ENCODE results near the gene GDA.

DNA sequence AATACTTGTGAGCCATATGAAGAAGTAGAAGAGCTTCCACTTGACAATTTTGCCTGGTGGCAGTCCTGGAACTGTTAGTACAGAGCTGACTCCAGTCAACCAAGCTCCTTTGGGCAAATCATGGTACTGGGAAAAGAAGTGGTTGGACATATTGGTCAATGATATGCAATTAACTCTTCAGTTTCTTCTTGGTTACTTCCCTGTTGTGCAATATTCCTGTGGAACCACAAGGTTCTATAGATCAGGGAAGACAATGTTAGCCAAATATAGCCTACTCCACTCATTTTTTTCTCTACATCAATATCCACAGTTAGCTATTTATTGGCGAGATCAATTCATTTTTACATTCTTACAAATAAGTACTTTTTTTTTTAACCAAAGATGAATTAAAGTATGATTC, 14.4 kb upstream of the GDA start:
- TF ChIP-seq, protein P1, sequence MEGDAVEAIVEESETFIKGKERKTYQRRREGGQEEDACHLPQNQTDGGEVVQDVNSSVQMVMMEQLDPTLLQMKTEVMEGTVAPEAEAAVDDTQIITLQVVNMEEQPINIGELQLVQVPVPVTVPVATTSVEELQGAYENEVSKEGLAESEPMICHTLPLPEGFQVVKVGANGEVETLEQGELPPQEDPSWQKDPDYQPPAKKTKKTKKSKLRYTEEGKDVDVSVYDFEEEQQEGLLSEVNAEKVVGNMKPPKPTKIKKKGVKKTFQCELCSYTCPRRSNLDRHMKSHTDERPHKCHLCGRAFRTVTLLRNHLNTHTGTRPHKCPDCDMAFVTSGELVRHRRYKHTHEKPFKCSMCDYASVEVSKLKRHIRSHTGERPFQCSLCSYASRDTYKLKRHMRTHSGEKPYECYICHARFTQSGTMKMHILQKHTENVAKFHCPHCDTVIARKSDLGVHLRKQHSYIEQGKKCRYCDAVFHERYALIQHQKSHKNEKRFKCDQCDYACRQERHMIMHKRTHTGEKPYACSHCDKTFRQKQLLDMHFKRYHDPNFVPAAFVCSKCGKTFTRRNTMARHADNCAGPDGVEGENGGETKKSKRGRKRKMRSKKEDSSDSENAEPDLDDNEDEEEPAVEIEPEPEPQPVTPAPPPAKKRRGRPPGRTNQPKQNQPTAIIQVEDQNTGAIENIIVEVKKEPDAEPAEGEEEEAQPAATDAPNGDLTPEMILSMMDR (IDR thresholded peaks at IDR 0.05) = no peak
- no peak for TF ChIP-seq POLR2A (IDR thresholded peaks at IDR 0.05)

Data from body of pancreas (tissue), 4 donors.